Measurements from ENCODE around the gene HM13. TPM values are rescaled to one million over a fixed set of nuclear protein-coding genes. Genes with fewer than 3 reads are reported as not detected.

Gene HM13
- total RNA-seq, 1 experiment from 2014 or later: 183 TPM

DNA sequence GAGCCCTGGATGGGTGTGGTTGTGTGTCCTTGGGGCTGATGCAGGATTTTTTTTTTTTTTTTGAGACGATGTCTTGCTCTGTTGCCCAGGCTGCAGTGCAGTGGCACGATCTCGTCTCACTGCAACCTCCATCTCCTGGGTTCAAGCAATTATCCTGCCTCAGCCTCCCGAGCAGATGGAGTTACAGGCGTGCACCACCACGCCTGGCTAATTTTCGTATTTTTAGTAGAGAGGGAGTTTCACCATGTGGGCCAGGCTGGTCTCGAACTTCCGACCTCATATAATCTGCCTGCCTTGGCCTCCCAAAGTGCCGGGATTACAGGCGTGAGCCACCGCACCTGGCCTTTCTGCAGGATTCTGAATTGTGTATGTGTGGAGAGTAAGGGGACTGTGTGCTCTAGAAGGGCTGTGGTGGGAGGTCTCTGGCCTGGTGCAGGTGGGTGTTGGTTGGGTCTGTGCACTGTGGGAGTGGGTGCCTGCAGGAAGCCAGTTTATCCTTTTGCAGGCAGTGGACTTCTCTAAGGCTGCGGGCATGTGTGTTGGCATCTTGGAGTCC is 79.8 kb downstream of the HM13 start:
- BruUV-seq (replicated peaks): no TSS peak
- DNase-seq (ENCODE audit: low read depth, low spot score) (no peak), ATAC-seq (no peak)
- intact Hi-C loops (cut with micrococcal nuclease): no loop called here
- Histone ChIP-seq H3K4me3 (replicated peaks in 1 of 2; ENCODE audit: low read depth in 1 of 2, low read length in 2 of 2) (peak overlapping the region; percentile 51 to 58), H4K20me1 (ENCODE audit: insufficient read depth) (no peaks in the 10 kb centered on the region), H3K9me2 (ENCODE audit: insufficient read depth) (no peaks in the 10 kb centered on the region), H3K27ac (ENCODE audit: low read depth, low read length) (peak overlapping the region; percentile 98), H3K27me3 (ENCODE audit: insufficient read depth, low read length) (no peaks in the 10 kb centered on the region), H3K9me3 (ENCODE audit: control insufficient read depth in 1 of 2, insufficient read depth in 1 of 2, low read depth in 1 of 2, low read length in 2 of 2) (no peaks in the 10 kb centered on the region), H3K4me1 (ENCODE audit: control insufficient read depth in 1 of 2, insufficient read depth in 2 of 2, low read length in 2 of 2) (peaks cover 73 to 96% of the 10 kb centered on the region in 2 experiments), H3K4me2 (ENCODE audit: low read length) (peak overlapping the region; percentile 81), H3K36me3 (ENCODE audit: control insufficient read depth in 1 of 2, insufficient read depth in 2 of 2, low read length in 2 of 2) (no peaks in the 10 kb centered on the region), H3K9ac (ENCODE audit: low read length) (peak overlapping the region; percentile 69), H2AFZ (ENCODE audit: low read depth, low read length, poor library complexity, severe bottlenecking) (no peak overlapping the region), H3K79me2 (ENCODE audit: insufficient read depth, low read length) (peaks cover 22% of the 10 kb centered on the region)
- TF ChIP-seq CEBPB (IDR thresholded peaks at IDR 0.05; ENCODE audit: low read depth) (no peak), RAD21 (IDR thresholded peaks at IDR 0.05; ENCODE audit: low read depth) (no peak), FOSL1 (IDR thresholded peaks at IDR 0.05; ENCODE audit: low read depth) (no peak), JUND (IDR thresholded peaks at IDR 0.05) (no peak), POLR2AphosphoS5 (IDR thresholded peaks at IDR 0.05; ENCODE audit: low read depth, low read length) (peak; percentile 1; the same call in 1 of the 2 replicates), ZFX (IDR thresholded peaks at IDR 0.05) (peak; percentile 14; the same call in 1 of the 2 replicates), YY1 (IDR thresholded peaks at IDR 0.05; ENCODE audit: extremely low read depth, insufficient replicate concordance, low read depth, low read length) (no peak), POLR2A (IDR thresholded peaks at IDR 0.05; ENCODE audit: borderline replicate concordance, extremely low read depth, insufficient read depth, insufficient read length) (no peak), SP1 (IDR thresholded peaks at IDR 0.05; ENCODE audit: low read depth) (no peak), ZNF274 (IDR thresholded peaks at IDR 0.05; ENCODE audit: low read depth, low read length) (no peak), SIN3A (IDR thresholded peaks at IDR 0.05; ENCODE audit: low read depth) (no peak)
- TF ChIP-seq, protein P1, sequence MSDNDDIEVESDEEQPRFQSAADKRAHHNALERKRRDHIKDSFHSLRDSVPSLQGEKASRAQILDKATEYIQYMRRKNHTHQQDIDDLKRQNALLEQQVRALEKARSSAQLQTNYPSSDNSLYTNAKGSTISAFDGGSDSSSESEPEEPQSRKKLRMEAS (IDR thresholded peaks at IDR 0.05): no peak
- TF ChIP-seq, protein P2, sequence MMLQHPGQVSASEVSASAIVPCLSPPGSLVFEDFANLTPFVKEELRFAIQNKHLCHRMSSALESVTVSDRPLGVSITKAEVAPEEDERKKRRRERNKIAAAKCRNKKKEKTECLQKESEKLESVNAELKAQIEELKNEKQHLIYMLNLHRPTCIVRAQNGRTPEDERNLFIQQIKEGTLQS (IDR thresholded peaks at IDR 0.05): no peak
- TF ChIP-seq, protein P3, sequence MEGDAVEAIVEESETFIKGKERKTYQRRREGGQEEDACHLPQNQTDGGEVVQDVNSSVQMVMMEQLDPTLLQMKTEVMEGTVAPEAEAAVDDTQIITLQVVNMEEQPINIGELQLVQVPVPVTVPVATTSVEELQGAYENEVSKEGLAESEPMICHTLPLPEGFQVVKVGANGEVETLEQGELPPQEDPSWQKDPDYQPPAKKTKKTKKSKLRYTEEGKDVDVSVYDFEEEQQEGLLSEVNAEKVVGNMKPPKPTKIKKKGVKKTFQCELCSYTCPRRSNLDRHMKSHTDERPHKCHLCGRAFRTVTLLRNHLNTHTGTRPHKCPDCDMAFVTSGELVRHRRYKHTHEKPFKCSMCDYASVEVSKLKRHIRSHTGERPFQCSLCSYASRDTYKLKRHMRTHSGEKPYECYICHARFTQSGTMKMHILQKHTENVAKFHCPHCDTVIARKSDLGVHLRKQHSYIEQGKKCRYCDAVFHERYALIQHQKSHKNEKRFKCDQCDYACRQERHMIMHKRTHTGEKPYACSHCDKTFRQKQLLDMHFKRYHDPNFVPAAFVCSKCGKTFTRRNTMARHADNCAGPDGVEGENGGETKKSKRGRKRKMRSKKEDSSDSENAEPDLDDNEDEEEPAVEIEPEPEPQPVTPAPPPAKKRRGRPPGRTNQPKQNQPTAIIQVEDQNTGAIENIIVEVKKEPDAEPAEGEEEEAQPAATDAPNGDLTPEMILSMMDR (IDR thresholded peaks at IDR 0.05 in 2 of 3, conservative IDR thresholded peaks at IDR 0.05 in 1 of 3; ENCODE audit: borderline replicate concordance in 1 of 3, insufficient read depth in 1 of 3, low read depth in 2 of 3, low read length in 2 of 3): no peak
- TF ChIP-seq, protein P4, sequence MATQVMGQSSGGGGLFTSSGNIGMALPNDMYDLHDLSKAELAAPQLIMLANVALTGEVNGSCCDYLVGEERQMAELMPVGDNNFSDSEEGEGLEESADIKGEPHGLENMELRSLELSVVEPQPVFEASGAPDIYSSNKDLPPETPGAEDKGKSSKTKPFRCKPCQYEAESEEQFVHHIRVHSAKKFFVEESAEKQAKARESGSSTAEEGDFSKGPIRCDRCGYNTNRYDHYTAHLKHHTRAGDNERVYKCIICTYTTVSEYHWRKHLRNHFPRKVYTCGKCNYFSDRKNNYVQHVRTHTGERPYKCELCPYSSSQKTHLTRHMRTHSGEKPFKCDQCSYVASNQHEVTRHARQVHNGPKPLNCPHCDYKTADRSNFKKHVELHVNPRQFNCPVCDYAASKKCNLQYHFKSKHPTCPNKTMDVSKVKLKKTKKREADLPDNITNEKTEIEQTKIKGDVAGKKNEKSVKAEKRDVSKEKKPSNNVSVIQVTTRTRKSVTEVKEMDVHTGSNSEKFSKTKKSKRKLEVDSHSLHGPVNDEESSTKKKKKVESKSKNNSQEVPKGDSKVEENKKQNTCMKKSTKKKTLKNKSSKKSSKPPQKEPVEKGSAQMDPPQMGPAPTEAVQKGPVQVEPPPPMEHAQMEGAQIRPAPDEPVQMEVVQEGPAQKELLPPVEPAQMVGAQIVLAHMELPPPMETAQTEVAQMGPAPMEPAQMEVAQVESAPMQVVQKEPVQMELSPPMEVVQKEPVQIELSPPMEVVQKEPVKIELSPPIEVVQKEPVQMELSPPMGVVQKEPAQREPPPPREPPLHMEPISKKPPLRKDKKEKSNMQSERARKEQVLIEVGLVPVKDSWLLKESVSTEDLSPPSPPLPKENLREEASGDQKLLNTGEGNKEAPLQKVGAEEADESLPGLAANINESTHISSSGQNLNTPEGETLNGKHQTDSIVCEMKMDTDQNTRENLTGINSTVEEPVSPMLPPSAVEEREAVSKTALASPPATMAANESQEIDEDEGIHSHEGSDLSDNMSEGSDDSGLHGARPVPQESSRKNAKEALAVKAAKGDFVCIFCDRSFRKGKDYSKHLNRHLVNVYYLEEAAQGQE (IDR thresholded peaks at IDR 0.05; ENCODE audit: low read depth): no peak
- ChIA-PET POLR2A (interaction anchor here (1.2 to 20.0 kb wide), 14 partner anchors 9 to 130 kb away, joined by 4 to 1106 read pairs (median 19); partner anchors contain the start of gene ID1), CTCF (interaction anchor here (1.0 to 2.2 kb wide), 9 partner anchors 10 to 130 kb away, joined by 4 to 17 read pairs (median 7); no protein-coding TSS in a partner anchor), RAD21 (ENCODE audit: low non-redundant PET in 1 of 2, low total read pairs in 2 of 2, uncharacterized antibody in 2 of 2, unreplicated experiment in 2 of 2) (interaction anchor here (0.8 to 1.6 kb wide), 7 partner anchors 14 to 33 kb away, joined by 3 to 12 read pairs (median 4); no protein-coding TSS in a partner anchor)

Data from HCT116 (cell line).